Parathyroid adenoma (tissue), 2 donors: ENCODE measurements around the gene DOK5.

ENCODE experiments used
- H2AFZ ChIP-seq: fragments of 300-600 bp; sonication (generic); one replicate; pipeline ENCODE4 v1.7.0; 2017; ENCODE audit warnings: antibody characterized with exemption, mild to moderate bottlenecking
- H3K27ac ChIP-seq: fragments of 300-600 bp; sonication (generic); one replicate; pipeline ENCODE4 v1.7.0; 2017
- H3K27me3 ChIP-seq: fragments of 300-600 bp; sonication (generic); one replicate; pipeline ENCODE4 v1.7.0; 2017; ENCODE audit warnings: low read length; ENCODE audit not compliant: control insufficient read depth, insufficient read depth
- H3K36me3 ChIP-seq: fragments of 300-600 bp; sonication (generic); one replicate; pipeline ENCODE4 v1.7.0; 2017; ENCODE audit warnings: low read length; ENCODE audit not compliant: control insufficient read depth, insufficient read depth
- H3K4me1 ChIP-seq: fragments of 300-600 bp; sonication (generic); one replicate; pipeline ENCODE4 v1.7.0; 2017; ENCODE audit warnings: control low read depth
- H3K4me2 ChIP-seq: fragments of 300-600 bp; sonication (generic); one replicate; pipeline ENCODE4 v1.7.0; 2017; ENCODE audit warnings: low read length
- H3K4me3 ChIP-seq: fragments of 300-600 bp; sonication (generic); one replicate; pipeline ENCODE4 v1.7.0; 2017; ENCODE audit warnings: low read depth, low read length
- H3K79me2 ChIP-seq: fragments of 300-600 bp; sonication (generic); one replicate; pipeline ENCODE4 v1.7.0; 2017; ENCODE audit warnings: control low read depth
- H3K9ac ChIP-seq: fragments of 300-600 bp; sonication (generic); one replicate; pipeline ENCODE4 v1.7.0; 2017; ENCODE audit warnings: mild to moderate bottlenecking
- H3K9me3 ChIP-seq: fragments of 300-600 bp; sonication (generic); one replicate; pipeline ENCODE4 v1.7.0; 2017; ENCODE audit warnings: low read length; ENCODE audit not compliant: control insufficient read depth
- CTCF ChIP-seq: fragments of 300-600 bp; sonication (generic); IDR thresholded peaks from one replicate; pipeline ENCODE4 v1.7.0; 2017; ENCODE audit warnings: antibody characterized with exemption, mild to moderate bottlenecking
- donor health status: primary hyperparathyroidism.

The DOK5 gene

DNA sequence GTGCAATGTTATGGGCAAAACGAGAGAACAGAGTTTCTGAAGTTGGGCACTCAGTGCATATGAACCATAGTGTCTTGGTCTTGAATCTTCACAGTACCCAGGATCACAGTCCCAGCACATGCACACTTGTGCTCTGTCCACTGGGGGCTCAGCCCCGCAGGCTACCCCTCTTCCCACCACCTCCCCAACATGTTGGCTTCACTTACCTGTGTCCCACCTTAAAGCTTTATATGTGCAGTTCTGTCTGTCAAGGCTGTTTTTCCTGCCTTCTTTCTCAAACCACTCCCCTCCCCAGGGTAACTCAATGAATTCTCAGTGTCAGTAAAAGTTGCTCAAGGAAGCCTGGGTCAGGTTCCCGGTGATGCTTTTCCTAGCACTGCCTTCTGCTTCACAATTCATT lies 129.9 kb downstream of the DOK5 start:
- Histone ChIP-seq H3K9ac (no peak overlapping the region), H3K9me3 (no peaks in the 10 kb centered on the region), H3K27ac (no peak overlapping the region), H3K4me2 (no peak overlapping the region), H3K4me1 (no peaks in the 10 kb centered on the region), H2AFZ (no peak overlapping the region), H3K27me3 (no peaks in the 10 kb centered on the region), H3K36me3 (no peaks in the 10 kb centered on the region), H3K4me3 (no peak overlapping the region), H3K79me2 (no peaks in the 10 kb centered on the region)
- no peak for TF ChIP-seq CTCF

DNA sequence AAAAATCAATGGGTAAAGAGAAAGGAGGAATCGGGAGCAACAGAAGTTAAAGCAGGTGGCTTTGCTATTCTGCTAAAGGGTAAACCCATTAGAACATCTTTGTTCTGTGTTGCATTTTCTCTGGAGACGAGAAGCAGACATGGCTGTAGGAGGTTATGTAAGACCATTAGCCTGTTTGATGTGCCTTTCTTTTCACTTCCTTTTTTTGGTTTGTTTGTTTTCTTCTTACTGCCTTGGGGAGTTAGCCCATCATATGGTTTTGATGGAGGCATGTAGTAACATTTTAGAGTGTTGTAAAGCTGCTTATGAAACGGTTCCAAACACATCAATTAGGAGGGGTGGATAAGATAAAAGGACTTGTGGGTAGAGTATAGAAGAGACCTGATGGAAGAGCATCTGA lies 131.0 kb downstream of the DOK5 start:
- H3K36me3 ChIP-seq: no peaks in the 10 kb centered on the region
- H3K4me2 ChIP-seq: no peak overlapping the region
- no peak overlapping the region for H3K4me3 ChIP-seq
- no peaks in the 10 kb centered on the region for H3K4me1 ChIP-seq
- H3K9me3 ChIP-seq: no peaks in the 10 kb centered on the region
- no peak for TF ChIP-seq CTCF
- H2AFZ ChIP-seq: no peak overlapping the region
- no peaks in the 10 kb centered on the region for H3K79me2 ChIP-seq
- H3K27ac ChIP-seq: no peak overlapping the region
- no peaks in the 10 kb centered on the region for H3K27me3 ChIP-seq
- H3K9ac ChIP-seq: no peak overlapping the region

DNA sequence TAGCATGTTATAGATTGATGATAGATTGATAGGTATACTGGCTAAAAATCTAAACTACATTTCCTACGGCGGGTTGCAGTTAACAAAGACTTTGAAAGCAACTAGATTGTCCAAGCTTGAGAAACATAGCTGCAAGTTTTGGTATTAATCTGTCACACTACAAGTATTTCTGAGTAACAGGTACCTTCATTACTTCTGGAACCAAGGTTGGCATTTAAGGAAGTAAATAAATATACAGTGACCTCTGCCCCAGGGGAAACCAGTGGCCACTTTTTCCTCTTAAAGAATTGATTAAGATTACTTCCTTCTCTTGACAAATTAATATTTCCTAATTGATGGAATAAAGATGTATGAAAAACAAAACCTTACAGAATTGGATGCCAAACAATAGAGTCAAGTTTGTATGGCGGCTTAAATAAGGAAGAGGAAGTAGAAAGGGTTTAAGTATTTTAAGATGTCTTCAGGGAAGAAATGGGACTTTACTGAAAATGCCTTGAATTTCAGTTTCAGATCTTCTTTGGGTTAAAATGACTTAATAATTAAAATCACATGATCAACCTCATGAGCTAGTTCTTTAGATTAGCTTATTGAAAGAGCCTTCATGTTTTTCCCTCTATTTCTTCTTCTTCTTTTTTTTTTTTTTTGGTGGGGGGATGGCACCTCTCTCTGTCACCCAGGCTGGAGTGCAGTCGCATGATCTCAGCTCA lies 132.8 kb downstream of the DOK5 start:
- Histone ChIP-seq H3K27ac (no peak overlapping the region), H3K9me3 (no peaks in the 10 kb centered on the region), H3K27me3 (no peaks in the 10 kb centered on the region), H3K9ac (no peak overlapping the region), H3K4me1 (no peaks in the 10 kb centered on the region), H2AFZ (no peak overlapping the region), H3K36me3 (no peaks in the 10 kb centered on the region), H3K4me2 (no peak overlapping the region), H3K4me3 (no peak overlapping the region), H3K79me2 (no peaks in the 10 kb centered on the region)
- no peak for TF ChIP-seq CTCF

DNA sequence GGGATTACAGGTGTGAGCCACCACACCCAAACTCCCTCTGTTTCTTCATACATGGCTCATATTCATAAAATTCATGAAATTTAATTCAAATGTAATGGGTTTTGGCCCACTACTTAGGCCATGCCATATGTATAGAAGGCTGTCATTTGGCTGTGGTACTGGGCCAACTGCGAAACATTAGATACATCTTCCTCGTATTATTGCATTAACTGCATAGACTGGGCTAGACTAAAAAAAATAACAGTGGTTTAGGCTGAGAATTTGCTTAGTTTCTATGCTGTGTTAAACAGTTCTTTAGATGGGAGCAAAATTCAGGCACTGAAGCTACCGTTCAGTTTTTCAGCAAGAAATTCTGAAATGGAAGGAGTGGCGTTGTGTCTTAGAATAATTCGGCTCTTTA lies 133.6 kb downstream of the DOK5 start:
- H3K9me3 ChIP-seq: no peaks in the 10 kb centered on the region
- no peaks in the 10 kb centered on the region for H3K4me1 ChIP-seq
- no peak overlapping the region for H2AFZ ChIP-seq
- no peak overlapping the region for H3K27ac ChIP-seq
- H3K79me2 ChIP-seq: no peaks in the 10 kb centered on the region
- no peak overlapping the region for H3K4me3 ChIP-seq
- no peaks in the 10 kb centered on the region for H3K27me3 ChIP-seq
- no peak for TF ChIP-seq CTCF
- H3K4me2 ChIP-seq: no peak overlapping the region
- no peak overlapping the region for H3K9ac ChIP-seq
- H3K36me3 ChIP-seq: no peaks in the 10 kb centered on the region
